ENCODE measurements around the gene IGFBP6.
A peak's percentile ranks its signal among the peaks of the same experiment; 100 is the strongest.

Gene IGFBP6

DNA sequence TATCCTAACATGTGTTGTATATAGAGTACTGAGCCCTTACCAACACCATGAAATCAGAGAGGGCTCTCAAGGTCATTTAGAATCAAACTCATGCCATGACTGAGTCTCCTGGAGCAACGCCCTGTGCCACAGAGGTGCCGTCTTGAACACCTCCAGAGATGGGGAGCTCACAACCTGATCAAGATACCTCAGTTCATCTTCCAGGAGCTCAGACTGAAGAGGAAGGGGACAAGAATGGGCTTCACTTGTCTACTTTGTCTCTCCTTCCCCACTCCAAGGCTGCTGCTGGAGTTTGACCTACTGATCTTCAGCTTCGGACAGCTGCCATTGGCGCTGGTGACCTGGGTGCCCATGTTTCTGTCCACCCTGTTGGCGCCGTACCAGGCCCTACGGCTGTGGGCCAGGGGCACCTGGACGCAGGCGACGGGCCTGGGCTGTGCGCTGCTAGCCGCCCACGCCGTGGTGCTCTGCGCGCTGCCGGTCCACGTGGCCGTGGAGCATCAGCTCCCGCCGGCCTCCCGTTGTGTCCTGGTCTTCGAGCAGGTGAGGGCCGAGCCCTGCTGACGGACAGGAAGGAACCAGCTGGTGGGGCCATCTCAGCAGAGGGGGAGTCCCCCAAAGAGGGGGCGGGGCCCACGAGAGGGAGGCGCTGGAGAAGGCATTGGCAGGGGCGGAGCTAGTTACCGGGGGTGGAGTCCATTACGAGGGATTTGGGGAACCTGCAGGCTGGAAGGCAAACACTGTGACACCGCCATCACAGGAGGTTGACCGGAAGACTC, 17.8 kb downstream of the IGFBP6 start:
- intact Hi-C loops (cut with DNase I; ENCODE audit: low total_unique reads), result loop anchor here (5.0 kb wide), 1 partner anchor 37 kb away; no protein-coding TSS in a partner anchor
- no peaks in the 10 kb centered on the region for H3K27me3 ChIP-seq
- H3K36me3 ChIP-seq, result no peaks in the 10 kb centered on the region
- TF ChIP-seq, protein P1, sequence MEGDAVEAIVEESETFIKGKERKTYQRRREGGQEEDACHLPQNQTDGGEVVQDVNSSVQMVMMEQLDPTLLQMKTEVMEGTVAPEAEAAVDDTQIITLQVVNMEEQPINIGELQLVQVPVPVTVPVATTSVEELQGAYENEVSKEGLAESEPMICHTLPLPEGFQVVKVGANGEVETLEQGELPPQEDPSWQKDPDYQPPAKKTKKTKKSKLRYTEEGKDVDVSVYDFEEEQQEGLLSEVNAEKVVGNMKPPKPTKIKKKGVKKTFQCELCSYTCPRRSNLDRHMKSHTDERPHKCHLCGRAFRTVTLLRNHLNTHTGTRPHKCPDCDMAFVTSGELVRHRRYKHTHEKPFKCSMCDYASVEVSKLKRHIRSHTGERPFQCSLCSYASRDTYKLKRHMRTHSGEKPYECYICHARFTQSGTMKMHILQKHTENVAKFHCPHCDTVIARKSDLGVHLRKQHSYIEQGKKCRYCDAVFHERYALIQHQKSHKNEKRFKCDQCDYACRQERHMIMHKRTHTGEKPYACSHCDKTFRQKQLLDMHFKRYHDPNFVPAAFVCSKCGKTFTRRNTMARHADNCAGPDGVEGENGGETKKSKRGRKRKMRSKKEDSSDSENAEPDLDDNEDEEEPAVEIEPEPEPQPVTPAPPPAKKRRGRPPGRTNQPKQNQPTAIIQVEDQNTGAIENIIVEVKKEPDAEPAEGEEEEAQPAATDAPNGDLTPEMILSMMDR (IDR thresholded peaks at IDR 0.05), result no peak
- peaks cover 0 to 37% (median 12%) of the 10 kb centered on the region in 4 donors for H3K4me1 ChIP-seq
- H3K9me3 ChIP-seq, result no peaks in the 10 kb centered on the region
- no peak overlapping the region for H3K4me3 ChIP-seq
- H3K27ac ChIP-seq, result peak overlapping the region; percentile 78 to 80
- no peak for DNase-seq

DNA sequence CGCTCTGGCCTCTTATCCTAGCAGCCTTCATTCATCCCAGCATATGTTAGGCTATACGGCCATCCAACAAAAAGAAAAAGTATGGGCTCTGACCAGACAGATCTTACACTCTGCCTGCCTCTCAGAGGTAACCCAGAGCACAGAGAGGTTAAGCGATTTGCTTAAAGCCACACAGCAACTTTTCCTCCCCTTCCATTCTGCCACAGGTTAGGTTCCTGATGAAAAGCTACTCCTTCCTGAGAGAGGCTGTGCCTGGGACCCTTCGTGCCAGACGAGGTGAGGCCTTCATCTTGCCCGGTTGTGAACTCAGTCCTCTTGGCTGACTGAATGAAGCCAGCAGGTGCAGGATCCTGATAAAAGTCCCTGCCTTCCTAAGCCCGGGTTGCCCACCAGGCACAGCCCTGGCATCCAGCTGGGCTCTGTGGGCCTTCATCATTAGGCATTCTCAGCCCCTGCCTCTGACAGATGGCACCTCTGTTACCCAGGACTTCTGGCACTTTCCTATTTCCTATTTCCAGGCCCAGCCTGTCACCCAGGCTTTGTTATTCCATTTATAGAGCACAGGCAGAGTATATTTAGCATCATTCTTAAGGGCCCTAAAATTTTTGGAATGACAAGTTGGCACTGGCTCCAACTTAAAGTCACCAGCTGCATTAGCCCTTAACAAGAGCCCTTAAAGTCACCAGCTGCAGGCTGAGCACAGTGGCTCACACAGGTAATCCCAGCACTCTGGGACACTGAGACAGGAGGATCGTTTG, 18.6 kb downstream of the IGFBP6 start:
- no peak overlapping the region for H3K4me3 ChIP-seq
- peaks cover 0 to 37% (median 12%) of the 10 kb centered on the region in 4 donors for H3K4me1 ChIP-seq
- H3K27me3 ChIP-seq, result no peaks in the 10 kb centered on the region
- H3K27ac ChIP-seq, result peak overlapping the region; percentile 78 to 80
- intact Hi-C loops (cut with DNase I; ENCODE audit: low total_unique reads), result loop anchor here (5.0 kb wide), 1 partner anchor 36 kb away; no protein-coding TSS in a partner anchor
- H3K9me3 ChIP-seq, result no peaks in the 10 kb centered on the region
- no peak for DNase-seq
- no peaks in the 10 kb centered on the region for H3K36me3 ChIP-seq
- TF ChIP-seq, protein P1 (IDR thresholded peaks at IDR 0.05), result no peak

DNA sequence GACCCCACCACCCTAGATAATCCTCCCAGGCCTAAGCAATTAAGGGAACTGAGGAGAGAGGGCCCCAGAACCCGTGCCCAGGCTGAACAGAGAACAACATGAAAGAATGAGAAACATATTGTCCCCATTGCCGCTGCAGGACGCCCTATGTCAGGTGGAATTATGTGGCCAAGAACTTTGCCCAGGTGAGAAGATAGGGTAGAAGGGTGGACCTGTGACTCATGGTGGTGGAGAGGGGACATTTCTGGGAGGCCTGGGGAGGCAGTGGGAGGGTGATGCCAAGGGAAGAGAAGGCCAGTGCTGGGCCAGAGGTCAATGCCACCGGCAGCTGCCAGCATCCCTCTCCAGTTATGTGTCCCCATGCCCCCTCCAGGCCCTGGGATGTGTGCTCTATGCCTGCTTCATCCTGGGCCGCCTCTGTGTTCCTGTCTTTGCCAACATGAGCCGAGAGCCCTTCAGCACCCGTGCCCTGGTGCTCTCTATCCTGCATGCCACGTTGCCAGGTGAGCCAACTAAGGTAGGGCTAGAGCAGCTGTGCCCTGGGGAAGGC, 21.4 kb downstream of the IGFBP6 start:
- Histone ChIP-seq H3K27ac (no peak overlapping the region), H3K36me3 (no peaks in the 10 kb centered on the region), H3K27me3 (no peaks in the 10 kb centered on the region), H3K9me3 (no peaks in the 10 kb centered on the region), H3K4me3 (no peak overlapping the region), H3K4me1 (peaks cover 0 to 37% (median 12%) of the 10 kb centered on the region in 4 donors)
- intact Hi-C loops (cut with DNase I; ENCODE audit: low total_unique reads), result loop anchor here (5.0 kb wide), 1 partner anchor 33 kb away; no protein-coding TSS in a partner anchor
- DNase-seq, result no peak
- TF ChIP-seq, protein P1 (IDR thresholded peaks at IDR 0.05), result no peak

DNA sequence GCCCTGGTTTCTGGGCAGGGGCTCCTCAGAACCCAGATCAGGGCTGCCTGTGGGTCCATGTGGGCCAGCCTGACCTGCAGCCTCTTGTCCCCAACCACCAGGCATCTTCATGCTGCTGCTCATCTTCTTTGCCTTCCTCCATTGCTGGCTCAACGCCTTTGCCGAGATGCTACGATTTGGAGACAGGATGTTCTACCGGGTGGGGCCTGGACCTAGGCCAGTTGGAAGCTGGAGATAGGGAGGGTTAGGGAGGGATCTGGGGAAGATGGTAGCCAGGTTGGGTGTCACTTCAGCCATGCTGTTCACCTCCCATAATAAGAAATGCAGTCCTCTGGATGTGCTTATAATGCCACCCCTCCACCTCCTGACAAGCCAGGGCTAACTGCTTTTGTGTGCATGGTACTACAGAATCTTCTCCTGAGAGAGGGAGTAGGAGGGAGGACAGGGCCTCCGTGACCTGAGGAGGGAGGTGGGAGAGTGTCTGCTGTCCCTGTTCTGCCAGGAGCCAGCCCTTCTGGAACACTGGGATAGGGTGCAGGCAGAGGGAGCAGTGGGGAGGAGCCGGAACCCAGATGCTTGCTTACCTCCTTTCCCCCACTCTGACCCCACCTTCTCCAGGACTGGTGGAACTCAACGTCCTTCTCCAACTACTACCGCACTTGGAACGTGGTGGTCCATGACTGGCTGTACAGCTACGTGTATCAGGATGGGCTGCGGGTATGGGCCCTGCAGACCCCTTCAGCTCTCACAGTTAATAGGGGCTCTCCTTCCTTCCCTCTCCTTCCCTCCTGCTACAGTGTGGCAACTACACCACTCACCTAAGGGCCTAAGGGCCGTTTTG, 23.4 kb downstream of the IGFBP6 start:
- H3K9me3 ChIP-seq, result no peaks in the 10 kb centered on the region
- no peak overlapping the region for H3K27ac ChIP-seq
- H3K36me3 ChIP-seq, result no peaks in the 10 kb centered on the region
- DNase-seq, result no peak
- H3K4me3 ChIP-seq, result no peak overlapping the region
- no peaks in the 10 kb centered on the region for H3K27me3 ChIP-seq
- TF ChIP-seq, protein P1 (IDR thresholded peaks at IDR 0.05), result no peak
- H3K4me1 ChIP-seq, result peaks cover 0 to 22% (median 7%) of the 10 kb centered on the region in 4 donors
- intact Hi-C loops (cut with DNase I; ENCODE audit: low total_unique reads), result no loop called here

DNA sequence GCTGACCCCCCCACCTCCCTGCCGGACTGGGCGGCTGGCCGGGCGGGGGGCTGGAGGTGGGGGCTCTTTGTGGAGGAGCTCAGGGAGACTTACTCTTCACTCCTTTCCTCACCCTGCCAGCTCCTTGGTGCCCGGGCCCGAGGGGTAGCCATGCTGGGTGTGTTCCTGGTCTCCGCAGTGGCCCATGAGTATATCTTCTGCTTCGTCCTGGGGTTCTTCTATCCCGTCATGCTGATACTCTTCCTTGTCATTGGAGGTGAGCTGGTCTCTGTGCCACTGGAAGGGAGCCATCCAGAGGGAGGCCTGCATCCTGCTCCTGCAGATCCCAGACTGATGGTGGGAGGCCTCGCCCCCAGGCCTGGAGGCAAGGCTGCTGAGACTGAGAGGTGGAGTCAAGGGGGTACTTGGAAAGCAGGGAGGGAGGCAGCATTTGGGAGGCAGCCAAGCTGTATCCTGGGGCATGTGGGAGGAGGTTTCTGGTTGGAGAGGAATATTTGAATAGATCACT, 25.5 kb downstream of the IGFBP6 start:
- Histone ChIP-seq H3K27ac (no peak overlapping the region), H3K4me1 (peaks cover 0 to under 1% (median under 1%) of the 10 kb centered on the region in 4 donors), H3K27me3 (no peaks in the 10 kb centered on the region), H3K4me3 (no peak overlapping the region), H3K9me3 (no peaks in the 10 kb centered on the region), H3K36me3 (no peaks in the 10 kb centered on the region)
- intact Hi-C loops (cut with DNase I; ENCODE audit: low total_unique reads), result no loop called here
- TF ChIP-seq, protein P1 (IDR thresholded peaks at IDR 0.05), result no peak
- no peak for DNase-seq
